Psoas muscle (tissue), 8 donors: Measurements from ENCODE around the gene BABAM1. TPM values are rescaled to one million over a fixed set of nuclear protein-coding genes. Genes with fewer than 3 reads are reported as not detected.

ENCODE experiments used
- ATAC-seq, 4 donors: fragments of 200-7000 bp; cut with Tn5 transposase; one replicate each; pipeline ENCODE4 v1.9.1; 2020; ENCODE audit warnings: moderate library complexity in 3 of 4, mild to moderate bottlenecking in 2 of 4
- DNase-seq, 2 donors: peaks; one replicate each; pipeline ENCODE4 v3.0.0-alpha.2; 2020
- H3K27ac ChIP-seq: fragments of 200-600 bp; one replicate; pipeline ENCODE4 v1.8.0; 2022
- H3K27me3 ChIP-seq, 3 donors: fragments of 200-600 bp in 1 of 3; one replicate each; pipeline versions ENCODE4 v1.6.1 to v1.8.0; 2013 to 2022; ENCODE audit warnings: low read length in 2 of 3, mild to moderate bottlenecking in 2 of 3, moderate library complexity in 1 of 3; ENCODE audit not compliant: insufficient read depth in 3 of 3
- H3K36me3 ChIP-seq, 2 donors: fragments of 200-600 bp in 1 of 2; one replicate each; pipeline versions ENCODE4 v1.6.1 to v1.8.0; 2013 to 2022; ENCODE audit warnings: low read depth in 1 of 2, mild to moderate bottlenecking in 1 of 2, moderate library complexity in 1 of 2; ENCODE audit not compliant: insufficient read depth in 1 of 2
- H3K4me1 ChIP-seq: fragments of 200-600 bp; one replicate; pipeline ENCODE4 v1.8.0; 2022
- H3K4me3 ChIP-seq: fragments of 200-600 bp; one replicate; pipeline ENCODE4 v1.8.0; 2022; ENCODE audit warnings: mild to moderate bottlenecking
- H3K9me3 ChIP-seq: fragments of 200-600 bp; one replicate; pipeline ENCODE4 v1.8.0; 2022
- WGBS, 3 donors: extraction: QIAGEN DNeasy Blood & Tissue Kit; methylation state at CpG; one replicate each; pipeline versions ENCODE4 v1.1.6 to v1.1.7; 2013; 5-methylcytosine and 5-hydroxymethylcytosine counted together
- intact Hi-C, 2 donors: fragments of 100-400 bp; cut with DNase I; formaldehyde crosslinking; loops; one replicate each; pipeline versions ENCODE4 v1.11.0 to v1.14.2; 2022
- polyA plus RNA-seq, 3 donors: library from polyadenylated mRNA; stranded (reverse); fragments of 200-250 nt; gene quantifications; one replicate each; pipeline ENCODE4 v1.2.3, GENCODE V29; 2013
- total RNA-seq, 4 donors: library from RNA; stranded (reverse); fragmentation: NEBNext Ultra II Directional in 2 of 4; extraction: Animal tissue kit (Norgen Biotek cat#: 25700) in 2 of 4; gene quantifications; one replicate each; pipeline versions ENCODE4 v1.2.1 to v1.2.4, GENCODE V29; 2021 to 2023
- TF ChIP-seq, protein P1 (sequence below): fragments of 200-600 bp; IDR thresholded peaks from one replicate; pipeline ENCODE4 v1.8.0; 2022; ENCODE audit warnings: antibody characterized with exemption
- donor health status: healthy with polysubstance abuse.
- donor health status: DM: no; HTN: no; CAD: no; lungs with moderate emphysema.
- donor health status: Bipolar disorder and iron deficiency.
- donor health status: healthy.
- donor health status: DM: yes; HTN: yes; CAD: no.
- donor health status: DM: no; HTN: no; CAD: no.
- donor health status: DM: no; HTN: no; CAD: no.
- donor health status: DM: yes; HTN: yes; CAD: no.

Gene BABAM1
- total and polyA plus RNA-seq, 7 donors = 70.0 to 145 (median 90.7) TPM

DNA sequence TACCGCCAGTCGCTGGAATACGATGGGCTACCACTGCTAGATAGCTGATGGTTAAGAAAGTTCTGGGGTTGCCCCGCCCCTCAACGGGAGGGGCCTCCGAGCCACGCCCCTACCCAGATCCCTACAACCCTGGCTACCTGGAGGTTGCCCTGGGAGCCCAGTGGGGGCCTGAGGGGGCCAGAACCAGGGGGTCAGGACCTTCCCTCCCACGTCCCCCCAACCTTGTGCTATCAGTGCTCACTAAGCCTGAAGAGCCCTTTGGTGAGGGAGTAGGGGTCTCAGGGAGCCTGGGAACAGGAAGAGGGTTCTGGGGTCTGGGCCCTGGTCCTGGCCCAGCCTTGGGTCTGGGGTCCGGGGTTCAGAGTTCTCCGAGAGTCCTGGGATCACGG lies 32.3 kb upstream of the BABAM1 start:
- H3K4me1 ChIP-seq = peaks cover 13% of the 10 kb centered on the region
- ATAC-seq (peak; percentile 66 to 77 (median 71)), DNase-seq (peak; percentile 56 to 72)
- H3K27ac ChIP-seq = peak overlapping the region; percentile 67
- intact Hi-C loops = loop anchor here in 1 of 2 donors (2.0 kb wide), 1 partner anchor 166 kb away; no protein-coding TSS in a partner anchor
- WGBS, 3 donors = 29 to 43% (median 42%) methylated on average over 11 of the region's 11 CpGs
- H3K4me3 ChIP-seq = peak overlapping the region; percentile 72
- peaks cover 3 to 55% of the 10 kb centered on the region in 2 donors for H3K36me3 ChIP-seq
- TF ChIP-seq, protein P1, sequence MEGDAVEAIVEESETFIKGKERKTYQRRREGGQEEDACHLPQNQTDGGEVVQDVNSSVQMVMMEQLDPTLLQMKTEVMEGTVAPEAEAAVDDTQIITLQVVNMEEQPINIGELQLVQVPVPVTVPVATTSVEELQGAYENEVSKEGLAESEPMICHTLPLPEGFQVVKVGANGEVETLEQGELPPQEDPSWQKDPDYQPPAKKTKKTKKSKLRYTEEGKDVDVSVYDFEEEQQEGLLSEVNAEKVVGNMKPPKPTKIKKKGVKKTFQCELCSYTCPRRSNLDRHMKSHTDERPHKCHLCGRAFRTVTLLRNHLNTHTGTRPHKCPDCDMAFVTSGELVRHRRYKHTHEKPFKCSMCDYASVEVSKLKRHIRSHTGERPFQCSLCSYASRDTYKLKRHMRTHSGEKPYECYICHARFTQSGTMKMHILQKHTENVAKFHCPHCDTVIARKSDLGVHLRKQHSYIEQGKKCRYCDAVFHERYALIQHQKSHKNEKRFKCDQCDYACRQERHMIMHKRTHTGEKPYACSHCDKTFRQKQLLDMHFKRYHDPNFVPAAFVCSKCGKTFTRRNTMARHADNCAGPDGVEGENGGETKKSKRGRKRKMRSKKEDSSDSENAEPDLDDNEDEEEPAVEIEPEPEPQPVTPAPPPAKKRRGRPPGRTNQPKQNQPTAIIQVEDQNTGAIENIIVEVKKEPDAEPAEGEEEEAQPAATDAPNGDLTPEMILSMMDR = no peak
- no peaks in the 10 kb centered on the region for H3K9me3 ChIP-seq
- no peaks in the 10 kb centered on the region for H3K27me3 ChIP-seq

DNA sequence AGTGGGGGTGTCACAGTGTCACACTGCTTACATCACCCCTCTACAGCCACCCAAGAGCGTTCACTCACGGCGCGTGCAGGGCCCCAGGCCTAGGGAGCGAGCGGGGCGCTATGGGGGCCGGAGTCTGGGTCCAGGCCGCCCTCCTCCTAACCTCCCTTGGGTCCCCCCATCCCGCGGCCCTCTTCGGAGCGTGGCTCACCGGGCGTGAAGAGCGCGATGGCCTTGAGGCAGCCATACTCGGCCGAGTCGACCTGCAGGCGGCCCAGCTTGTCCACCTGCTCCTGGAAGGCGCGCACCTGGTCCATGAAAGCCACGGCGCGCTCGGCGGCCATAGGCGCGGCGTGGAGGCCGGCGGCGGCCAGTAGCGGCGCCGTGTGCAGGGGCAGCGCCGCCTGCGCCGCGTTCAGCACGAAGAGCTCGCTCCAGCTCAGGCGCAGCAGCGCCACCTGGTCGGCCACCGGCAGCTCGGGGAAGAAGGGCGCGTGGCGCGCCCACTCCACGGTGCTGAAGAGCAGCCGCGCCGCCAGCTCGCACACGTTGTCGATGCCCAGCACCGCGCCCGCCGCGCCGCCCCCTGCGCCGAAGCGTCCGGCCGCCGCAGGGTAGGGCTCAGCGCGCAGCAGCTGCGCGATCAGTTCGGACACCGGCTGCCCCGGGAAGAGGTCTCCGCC lies 31.8 kb upstream of the BABAM1 start:
- H3K36me3 ChIP-seq = peaks cover 3 to 59% of the 10 kb centered on the region in 2 donors
- peak overlapping the region; percentile 67 for H3K27ac ChIP-seq
- peak; percentile 74 to 86 for DNase-seq

DNA sequence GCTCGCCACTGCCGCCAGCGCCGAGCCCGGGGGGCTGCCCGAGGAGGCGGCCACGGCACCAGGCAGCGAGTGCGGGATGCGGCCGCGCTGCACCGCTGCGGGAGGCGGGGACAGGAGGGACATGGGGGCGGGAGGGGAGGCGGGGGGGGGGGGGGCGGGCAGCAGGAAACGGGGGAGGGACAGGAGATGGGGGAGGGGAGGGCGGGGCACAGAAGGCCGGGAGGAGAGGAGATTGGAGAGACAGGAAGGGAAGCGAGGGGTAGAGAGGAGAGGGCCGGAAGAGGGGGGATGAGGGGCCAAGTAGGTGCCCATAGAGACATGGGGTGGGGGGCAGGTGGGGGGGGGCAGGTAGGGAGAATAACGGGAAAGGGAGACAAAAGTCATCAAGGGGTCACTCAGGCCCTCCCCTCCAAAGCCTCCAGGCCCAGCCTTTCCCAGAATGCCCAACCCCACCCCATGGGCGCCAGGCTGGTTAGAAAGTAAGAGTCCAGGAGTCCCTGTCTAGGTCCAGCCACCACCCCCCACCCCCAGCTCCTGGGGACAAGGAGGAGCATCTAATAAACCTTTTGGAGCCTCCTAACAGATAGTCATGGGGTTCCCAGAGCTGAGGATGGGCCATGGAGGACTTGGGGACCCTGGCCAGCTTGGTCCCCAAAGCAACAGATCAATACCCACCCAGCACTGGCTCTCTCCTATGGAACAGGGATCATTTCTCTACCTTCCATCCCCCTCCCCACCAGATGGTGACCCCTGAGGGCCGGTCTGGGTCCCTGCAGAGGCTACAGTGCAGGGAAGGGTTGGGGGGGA lies 31.1 kb upstream of the BABAM1 start:
- intact Hi-C loops = loop anchor here in 1 of 2 donors (2.0 kb wide), 1 partner anchor 167 kb away; no protein-coding TSS in a partner anchor
- 7 to 36% (median 13%) methylated on average over 6 to 25 of the region's 27 CpGs for WGBS, 3 donors

More for the DNA sequence above, 31.8 kb upstream of the BABAM1 start:
- intact Hi-C loops = loop anchor here in 1 of 2 donors (2.0 kb wide), 1 partner anchor 167 kb away; no protein-coding TSS in a partner anchor
- Histone ChIP-seq H3K4me1 (peaks cover 16% of the 10 kb centered on the region), H3K27me3 (no peaks in the 10 kb centered on the region), H3K4me3 (peak overlapping the region; percentile 72), H3K9me3 (no peaks in the 10 kb centered on the region)
- WGBS, 3 donors = 4 to 17% (median 4%) methylated on average over 32 to 80 of the region's 80 CpGs
- peak; percentile 82 to 93 (median 88) for ATAC-seq
- TF ChIP-seq, protein P1 = peak; percentile 52

DNA sequence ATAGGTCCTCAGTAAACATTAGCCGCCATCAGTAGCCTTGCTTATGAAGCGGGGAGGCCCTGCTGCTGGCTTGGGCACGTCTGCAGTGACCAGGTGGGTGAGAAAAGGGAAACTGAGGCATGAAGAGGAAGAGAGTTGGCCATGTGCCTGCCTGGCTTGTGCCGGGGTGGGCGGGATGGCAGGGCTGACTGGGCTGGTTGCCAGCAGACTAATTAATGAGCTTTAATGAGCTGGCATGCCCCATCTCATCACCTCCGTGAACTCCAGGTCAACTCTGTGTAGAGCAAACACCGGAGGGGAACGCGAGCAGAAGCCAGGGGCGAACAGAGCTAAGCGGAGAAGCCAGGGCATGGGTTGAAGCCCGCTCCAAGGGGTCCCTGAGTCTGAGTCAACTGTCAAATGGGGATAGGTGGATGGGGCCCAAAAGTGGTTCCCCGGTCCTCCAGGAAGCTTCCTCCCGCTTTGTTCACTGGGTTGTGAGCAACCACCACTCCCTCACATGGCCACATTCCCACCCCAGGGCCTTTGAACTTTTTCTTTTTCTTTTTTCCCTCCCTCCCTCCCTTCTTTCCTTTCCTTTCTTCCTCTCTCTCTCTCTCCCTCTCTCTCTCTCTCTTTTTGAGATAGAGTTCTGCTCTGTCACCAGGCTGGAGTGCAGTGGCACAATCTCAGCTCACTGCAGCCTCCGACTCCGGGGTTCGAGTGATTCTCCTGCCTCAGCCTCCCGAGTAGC lies 30.3 kb upstream of the BABAM1 start:
- Histone ChIP-seq H3K4me3 (no peak overlapping the region), H3K36me3 (peaks cover 3 to 50% of the 10 kb centered on the region in 2 donors), H3K27me3 (no peaks in the 10 kb centered on the region)

More for the DNA sequence above, 31.1 kb upstream of the BABAM1 start:
- H3K27me3 ChIP-seq = no peaks in the 10 kb centered on the region
- peak overlapping the region; percentile 67 for H3K27ac ChIP-seq
- no peaks in the 10 kb centered on the region for H3K9me3 ChIP-seq
- ATAC-seq (no peak), DNase-seq (no peak)
- peaks cover 3 to 58% of the 10 kb centered on the region in 2 donors for H3K36me3 ChIP-seq
- peaks cover 17% of the 10 kb centered on the region for H3K4me1 ChIP-seq
- TF ChIP-seq, protein P1 = no peak
- H3K4me3 ChIP-seq = peak overlapping the region; percentile 72

More for the DNA sequence above, 30.3 kb upstream of the BABAM1 start:
- Histone ChIP-seq H3K9me3 (no peaks in the 10 kb centered on the region), H3K4me1 (peaks cover 25% of the 10 kb centered on the region), H3K27ac (peak overlapping the region; percentile 38)
- DNase-seq = peak in 1 of 2 donors; percentile 49
- TF ChIP-seq, protein P1 = no peak
- WGBS, 3 donors = 84 to 85% (median 84%) methylated on average over 18 of the region's 18 CpGs
- intact Hi-C loops = no loop called here
- ATAC-seq = no peak
